Measurements from ENCODE around the gene RGS11.
"Not testable (repeated sequence)": the region's sequence is repeated elsewhere in the genome, so short reads cannot be mapped to it uniquely, and the experiment has no call there.

Gene RGS11

GRCh38 chr16:263182-263774 lies 12.5 kb downstream of the RGS11 start:
- DNase-seq (ENCODE audit: low read depth in 2 of 2): no peak

GRCh38 chr16:262121-262745 lies 13.5 kb downstream of the RGS11 start:
- no peak for DNase-seq (ENCODE audit: low read depth in 2 of 2)

GRCh38 chr16:261031-261691 lies 14.6 kb downstream of the RGS11 start:
- no peak for DNase-seq (ENCODE audit: low read depth in 2 of 2)

- no peak for DNase-seq (ENCODE audit: low read depth in 2 of 2)
Observed at GRCh38 chr16:260326-260725, 15.4 kb downstream of the RGS11 start.

GRCh38 chr16:259814-260253 lies 15.9 kb downstream of the RGS11 start:
- DNase-seq (ENCODE audit: low read depth in 2 of 2): no peak

GRCh38 chr16:259226-259625 lies 16.5 kb downstream of the RGS11 start:
- DNase-seq (ENCODE audit: low read depth in 2 of 2): no peak

- DNase-seq (ENCODE audit: low read depth in 2 of 2): not testable (repeated sequence)
Observed at GRCh38 chr16:258091-258490, 17.7 kb downstream of the RGS11 start.

GRCh38 chr16:255183-255582 lies 20.6 kb downstream of the RGS11 start:
- no peak for DNase-seq (ENCODE audit: low read depth in 2 of 2)

- no peak for DNase-seq (ENCODE audit: low read depth in 2 of 2)
Observed at GRCh38 chr16:254461-254860, 21.3 kb downstream of the RGS11 start.

- DNase-seq (ENCODE audit: low read depth in 2 of 2): no peak
Observed at GRCh38 chr16:253833-254232, 21.9 kb downstream of the RGS11 start.

- no peak for DNase-seq (ENCODE audit: low read depth in 2 of 2)
Observed at GRCh38 chr16:252366-253337, 23.1 kb downstream of the RGS11 start.

GRCh38 chr16:249431-249830 lies 26.3 kb downstream of the RGS11 start:
- no peak for DNase-seq (ENCODE audit: low read depth in 2 of 2)

- no peak for DNase-seq (ENCODE audit: low read depth in 2 of 2)
Observed at GRCh38 chr16:247027-247426, 28.7 kb downstream of the RGS11 start.

- DNase-seq (ENCODE audit: low read depth in 2 of 2): no peak
Observed at GRCh38 chr16:245105-245504, 30.6 kb downstream of the RGS11 start.

- no peak for DNase-seq (ENCODE audit: low read depth in 2 of 2)
Observed at GRCh38 chr16:243348-243747, 32.4 kb downstream of the RGS11 start.

GRCh38 chr16:242281-242680 lies 33.5 kb downstream of the RGS11 start:
- no peak for DNase-seq (ENCODE audit: low read depth in 2 of 2)

GRCh38 chr16:240559-240958 lies 35.2 kb downstream of the RGS11 start:
- no peak for DNase-seq (ENCODE audit: low read depth in 2 of 2)

GRCh38 chr16:239948-240277 lies 35.8 kb downstream of the RGS11 start:
- DNase-seq (ENCODE audit: low read depth in 2 of 2): no peak

- peak; percentile 92 to 94 for DNase-seq (ENCODE audit: low read depth in 2 of 2)
Observed at GRCh38 chr16:234468-235305, 41.1 kb downstream of the RGS11 start, which contains the start of gene FAM234A. TSS of gene FAM234A (plus strand) at chr16:234821. CDS start at chr16:254414, 19,593 bp downstream.

GRCh38 chr16:230949-231348 lies 44.8 kb downstream of the RGS11 start:
- DNase-seq (ENCODE audit: low read depth in 2 of 2): no peak

GRCh38 chr16:230351-230750 lies 45.4 kb downstream of the RGS11 start:
- not testable (repeated sequence) for DNase-seq (ENCODE audit: low read depth in 2 of 2)
